Measurements from ENCODE around the gene FAM118B.
"Not testable (repeated sequence)": the region's sequence is repeated elsewhere in the genome, so short reads cannot be mapped to it uniquely, and the experiment has no call there.

FAM118B gene

DNA sequence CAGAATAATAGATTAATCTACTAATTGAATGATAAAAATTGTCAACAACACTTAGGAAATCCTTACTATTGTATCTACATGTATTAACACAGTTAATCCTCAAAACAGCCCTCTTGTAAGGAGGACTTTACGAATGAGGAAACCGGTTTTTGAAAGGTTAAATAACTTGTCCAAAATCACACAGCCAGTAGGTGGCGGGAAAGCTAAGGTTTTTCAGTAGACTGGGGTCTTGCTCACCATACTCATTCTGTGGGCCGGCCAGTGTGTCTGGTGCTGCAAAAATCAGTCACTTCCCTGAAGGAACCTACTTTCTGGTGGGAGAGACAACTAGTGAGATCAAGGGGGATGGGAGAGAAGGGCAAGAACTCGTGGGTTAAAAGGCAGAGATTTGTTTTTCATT is 96.1 kb downstream of the FAM118B start:
- DNase-seq (ENCODE audit: low read depth) = no peak
- H3K4me3 ChIP-seq (ENCODE audit: low read depth, low read length) = no peak overlapping the region
- TF ChIP-seq, protein P1, sequence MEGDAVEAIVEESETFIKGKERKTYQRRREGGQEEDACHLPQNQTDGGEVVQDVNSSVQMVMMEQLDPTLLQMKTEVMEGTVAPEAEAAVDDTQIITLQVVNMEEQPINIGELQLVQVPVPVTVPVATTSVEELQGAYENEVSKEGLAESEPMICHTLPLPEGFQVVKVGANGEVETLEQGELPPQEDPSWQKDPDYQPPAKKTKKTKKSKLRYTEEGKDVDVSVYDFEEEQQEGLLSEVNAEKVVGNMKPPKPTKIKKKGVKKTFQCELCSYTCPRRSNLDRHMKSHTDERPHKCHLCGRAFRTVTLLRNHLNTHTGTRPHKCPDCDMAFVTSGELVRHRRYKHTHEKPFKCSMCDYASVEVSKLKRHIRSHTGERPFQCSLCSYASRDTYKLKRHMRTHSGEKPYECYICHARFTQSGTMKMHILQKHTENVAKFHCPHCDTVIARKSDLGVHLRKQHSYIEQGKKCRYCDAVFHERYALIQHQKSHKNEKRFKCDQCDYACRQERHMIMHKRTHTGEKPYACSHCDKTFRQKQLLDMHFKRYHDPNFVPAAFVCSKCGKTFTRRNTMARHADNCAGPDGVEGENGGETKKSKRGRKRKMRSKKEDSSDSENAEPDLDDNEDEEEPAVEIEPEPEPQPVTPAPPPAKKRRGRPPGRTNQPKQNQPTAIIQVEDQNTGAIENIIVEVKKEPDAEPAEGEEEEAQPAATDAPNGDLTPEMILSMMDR (IDR thresholded peaks at IDR 0.05; ENCODE audit: low read depth, low read length, missing control alignments) = peak; percentile 35

DNA sequence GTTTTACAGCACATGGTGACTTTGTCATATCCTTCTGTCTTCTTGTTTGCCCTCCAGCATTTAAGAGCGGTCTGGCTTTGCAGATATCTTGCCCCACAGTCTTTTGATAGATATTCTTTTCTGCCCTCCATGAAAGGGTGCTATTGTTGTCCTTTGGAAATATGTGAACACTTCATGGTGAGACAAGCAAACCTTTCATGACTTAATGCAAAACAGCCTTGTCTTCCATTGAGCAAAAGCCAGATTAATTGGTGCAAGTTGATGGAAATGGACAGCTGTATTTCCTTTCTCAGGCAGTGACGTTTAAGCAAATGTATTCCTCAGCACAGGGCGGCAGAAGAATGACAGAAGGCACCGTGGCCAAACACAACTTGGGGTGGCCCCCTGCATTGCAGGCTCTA is 96.7 kb downstream of the FAM118B start:
- no peak overlapping the region for H3K4me3 ChIP-seq (ENCODE audit: low read depth, low read length)
- DNase-seq (ENCODE audit: low read depth) = no peak

DNA sequence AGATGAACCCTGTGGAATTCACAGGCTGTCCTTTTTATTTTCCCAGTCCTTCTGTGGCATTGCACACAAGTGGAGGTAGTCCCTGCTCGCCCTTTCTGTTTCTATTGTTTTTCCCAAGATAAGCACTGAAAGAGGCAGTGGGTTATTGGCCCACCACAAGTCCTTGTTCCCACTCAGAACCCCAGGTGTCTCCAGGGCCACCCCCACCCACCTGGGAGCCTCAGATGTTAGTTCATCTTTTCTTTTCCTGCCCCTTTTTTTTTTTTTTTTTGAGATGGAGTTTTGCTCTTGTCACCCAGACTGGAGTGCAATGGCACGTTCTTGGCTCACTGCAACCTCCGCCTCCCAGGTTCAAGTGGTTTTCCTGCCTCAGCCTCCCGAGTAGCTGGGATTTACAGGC is 97.2 kb downstream of the FAM118B start:
- H3K4me3 ChIP-seq (ENCODE audit: low read depth, low read length); DNase-seq (ENCODE audit: low read depth): not testable (repeated sequence)

More for the DNA sequence above, 96.7 kb downstream of the FAM118B start:
- TF ChIP-seq, protein P1 (IDR thresholded peaks at IDR 0.05; ENCODE audit: low read depth, low read length, missing control alignments) = no peak

DNA sequence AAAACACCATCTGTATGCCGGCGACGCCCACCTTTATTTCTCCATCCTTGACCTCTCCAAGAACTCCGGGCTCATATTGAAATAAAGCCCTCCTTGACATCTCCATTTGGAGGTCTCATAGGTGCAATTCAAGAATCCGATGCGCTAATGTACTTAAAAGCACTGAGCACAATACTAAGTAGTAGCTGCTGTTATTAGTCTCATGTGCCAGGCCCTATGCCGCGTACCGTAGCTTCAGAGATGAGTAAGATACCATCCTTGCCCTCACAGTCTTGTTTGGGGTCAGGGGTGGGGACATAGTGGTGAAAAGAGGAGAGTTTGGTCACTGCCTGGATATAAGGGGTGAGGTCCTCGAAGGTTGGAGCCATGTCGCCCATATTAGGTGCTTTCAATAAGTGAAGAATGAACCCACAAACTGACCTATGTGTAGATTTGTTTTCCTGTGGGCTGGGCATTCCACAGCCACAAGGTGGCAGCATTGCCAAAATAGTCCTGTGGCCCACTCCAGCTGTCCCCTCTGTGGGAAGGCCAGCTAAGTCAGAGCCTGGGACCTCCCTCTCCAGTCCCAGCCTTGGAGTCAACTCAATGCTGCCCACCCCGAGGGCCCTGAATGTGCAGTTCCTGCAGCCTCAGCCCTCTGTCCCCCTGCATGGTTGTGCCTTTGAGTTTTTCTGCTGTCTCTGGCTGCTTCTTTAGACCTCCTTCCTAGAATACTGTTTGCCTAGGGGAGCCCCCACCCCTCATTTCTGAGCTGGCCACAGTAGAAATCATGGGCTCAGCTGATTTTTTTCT is 98.8 kb downstream of the FAM118B start:
- H3K4me3 ChIP-seq (ENCODE audit: low read depth, low read length) = no peak overlapping the region
- no peak for DNase-seq (ENCODE audit: low read depth)
- TF ChIP-seq, protein P1 (IDR thresholded peaks at IDR 0.05; ENCODE audit: low read depth, low read length, missing control alignments) = peak; percentile 88

DNA sequence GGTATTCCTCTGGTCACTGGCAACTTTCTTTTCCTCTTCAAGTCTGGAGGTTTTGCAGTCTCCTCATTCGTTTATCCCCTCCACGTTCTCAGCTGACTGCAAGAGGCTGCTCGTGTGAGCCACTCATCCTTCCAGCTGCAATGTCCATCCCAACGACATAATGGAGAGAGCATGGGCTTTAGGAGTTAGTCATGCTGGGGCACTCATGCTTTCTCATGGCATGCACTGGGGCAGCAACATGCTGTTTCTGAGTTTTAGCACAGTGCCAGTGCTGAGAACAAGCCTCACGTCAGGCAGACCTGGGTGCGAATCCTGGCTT is 99.4 kb downstream of the FAM118B start:
- DNase-seq (ENCODE audit: low read depth) = no peak
- H3K4me3 ChIP-seq (ENCODE audit: low read depth, low read length) = no peak overlapping the region
- TF ChIP-seq, protein P1 (IDR thresholded peaks at IDR 0.05; ENCODE audit: low read depth, low read length, missing control alignments) = no peak

DNA sequence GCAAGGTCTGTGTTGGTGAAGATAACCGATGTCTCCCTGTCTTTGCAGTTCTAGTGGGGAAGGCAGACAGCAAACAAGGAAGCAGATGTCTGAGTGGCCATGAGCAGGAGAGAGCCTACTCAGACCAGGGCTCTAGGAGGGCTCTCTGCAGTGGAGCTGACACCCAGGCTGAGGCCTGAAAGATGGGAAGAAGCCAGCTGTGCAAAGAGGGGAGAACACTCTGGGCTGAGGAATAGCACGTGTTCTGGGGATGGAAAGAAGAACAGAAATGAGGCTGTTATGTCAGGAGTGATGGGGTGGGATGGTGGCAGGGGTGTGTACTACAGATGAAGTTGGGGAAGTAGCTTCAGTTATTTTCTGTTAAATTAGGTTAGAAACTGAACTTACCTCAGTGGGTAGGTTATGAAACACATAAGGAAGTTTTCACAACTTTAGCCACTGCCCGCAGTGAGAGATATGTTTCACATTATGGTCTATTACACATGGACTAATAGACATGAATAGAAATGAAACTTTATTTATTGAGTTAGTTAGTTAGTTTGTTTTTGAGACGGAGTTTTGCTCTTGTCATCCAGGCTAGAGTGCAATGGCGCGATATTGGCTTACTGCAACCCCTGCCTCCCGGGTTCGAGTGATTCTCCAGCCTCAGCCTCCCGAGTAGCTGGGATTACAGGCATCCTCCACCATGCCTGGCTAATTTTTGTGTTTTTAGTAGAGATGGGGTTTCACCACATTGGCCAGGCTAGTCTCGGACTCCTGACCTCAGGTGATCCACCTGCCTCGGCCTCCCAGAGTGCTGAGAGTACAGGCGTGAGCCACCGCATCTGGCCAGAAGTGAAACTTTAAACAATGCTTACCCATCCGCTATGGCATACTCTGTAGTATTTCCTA is 100.1 kb downstream of the FAM118B start:
- TF ChIP-seq, protein P1 (IDR thresholded peaks at IDR 0.05; ENCODE audit: low read depth, low read length, missing control alignments) = peak; percentile 23
- H3K4me3 ChIP-seq (ENCODE audit: low read depth, low read length) = no peak overlapping the region
- no peak for DNase-seq (ENCODE audit: low read depth)
